Measurements from ENCODE around the gene CDKAL1. TPM values are rescaled to one million over a fixed set of nuclear protein-coding genes. Genes with fewer than 3 reads are reported as not detected.

The CDKAL1 gene
- total RNA-seq, 4 donors from 2014 or later = 10.1 to 22.0 (median 12.5) TPM

DNA sequence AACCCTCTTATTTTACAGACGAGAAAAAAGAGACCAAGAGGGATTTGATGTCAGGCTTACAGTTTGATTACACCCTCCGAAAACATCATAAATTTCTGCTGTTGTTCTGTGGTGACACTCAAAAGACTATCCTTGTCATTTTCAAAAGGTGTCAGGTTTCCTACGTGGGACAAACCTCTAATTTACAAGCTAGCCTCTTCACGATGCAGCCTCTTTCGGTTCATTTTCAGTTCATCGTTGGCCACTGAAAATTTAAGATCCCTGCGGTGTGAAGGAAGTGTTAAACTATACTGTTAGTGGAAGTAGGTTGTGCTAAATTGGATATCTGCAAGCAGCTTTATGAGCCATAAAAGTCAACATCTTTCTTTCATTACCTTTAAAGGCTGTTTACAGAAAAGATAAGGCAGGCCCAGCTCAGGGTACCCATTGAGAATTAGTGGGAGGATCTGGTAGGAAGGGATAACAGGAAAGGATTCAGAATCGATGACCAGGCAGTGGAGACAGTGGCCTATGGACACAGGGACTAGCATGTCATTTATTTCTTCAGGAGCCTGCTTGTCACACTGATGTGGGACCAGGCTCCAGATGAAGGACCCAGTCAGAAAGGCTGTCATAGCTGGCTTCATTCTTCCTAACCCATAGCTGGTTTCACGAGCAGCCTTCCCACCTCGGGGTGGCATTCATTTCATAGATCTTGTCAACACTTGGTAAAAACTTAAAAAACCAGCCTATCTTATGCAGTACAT lies 730.2 kb downstream of the CDKAL1 start:
- 78% methylated on average over 10 of the region's 10 CpGs for WGBS
- no peaks in the 10 kb centered on the region for H3K27me3 ChIP-seq
- H3K4me1 ChIP-seq = no peaks in the 10 kb centered on the region
- H3K4me3 ChIP-seq = no peak overlapping the region
- H3K27ac ChIP-seq = no peak overlapping the region
- no peaks in the 10 kb centered on the region for H3K36me3 ChIP-seq
- DNase-seq (ENCODE audit: low spot score in 2 of 2) = no peak
- H3K9me3 ChIP-seq = no peaks in the 10 kb centered on the region
- no peak for TF ChIP-seq POLR2A (IDR thresholded peaks at IDR 0.05)
- TF ChIP-seq POLR2AphosphoS5 (IDR thresholded peaks at IDR 0.05) = no peak
- TF ChIP-seq EP300 (IDR thresholded peaks at IDR 0.05) = no peak
- TF ChIP-seq, protein P1, sequence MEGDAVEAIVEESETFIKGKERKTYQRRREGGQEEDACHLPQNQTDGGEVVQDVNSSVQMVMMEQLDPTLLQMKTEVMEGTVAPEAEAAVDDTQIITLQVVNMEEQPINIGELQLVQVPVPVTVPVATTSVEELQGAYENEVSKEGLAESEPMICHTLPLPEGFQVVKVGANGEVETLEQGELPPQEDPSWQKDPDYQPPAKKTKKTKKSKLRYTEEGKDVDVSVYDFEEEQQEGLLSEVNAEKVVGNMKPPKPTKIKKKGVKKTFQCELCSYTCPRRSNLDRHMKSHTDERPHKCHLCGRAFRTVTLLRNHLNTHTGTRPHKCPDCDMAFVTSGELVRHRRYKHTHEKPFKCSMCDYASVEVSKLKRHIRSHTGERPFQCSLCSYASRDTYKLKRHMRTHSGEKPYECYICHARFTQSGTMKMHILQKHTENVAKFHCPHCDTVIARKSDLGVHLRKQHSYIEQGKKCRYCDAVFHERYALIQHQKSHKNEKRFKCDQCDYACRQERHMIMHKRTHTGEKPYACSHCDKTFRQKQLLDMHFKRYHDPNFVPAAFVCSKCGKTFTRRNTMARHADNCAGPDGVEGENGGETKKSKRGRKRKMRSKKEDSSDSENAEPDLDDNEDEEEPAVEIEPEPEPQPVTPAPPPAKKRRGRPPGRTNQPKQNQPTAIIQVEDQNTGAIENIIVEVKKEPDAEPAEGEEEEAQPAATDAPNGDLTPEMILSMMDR (IDR thresholded peaks at IDR 0.05) = no peak

DNA sequence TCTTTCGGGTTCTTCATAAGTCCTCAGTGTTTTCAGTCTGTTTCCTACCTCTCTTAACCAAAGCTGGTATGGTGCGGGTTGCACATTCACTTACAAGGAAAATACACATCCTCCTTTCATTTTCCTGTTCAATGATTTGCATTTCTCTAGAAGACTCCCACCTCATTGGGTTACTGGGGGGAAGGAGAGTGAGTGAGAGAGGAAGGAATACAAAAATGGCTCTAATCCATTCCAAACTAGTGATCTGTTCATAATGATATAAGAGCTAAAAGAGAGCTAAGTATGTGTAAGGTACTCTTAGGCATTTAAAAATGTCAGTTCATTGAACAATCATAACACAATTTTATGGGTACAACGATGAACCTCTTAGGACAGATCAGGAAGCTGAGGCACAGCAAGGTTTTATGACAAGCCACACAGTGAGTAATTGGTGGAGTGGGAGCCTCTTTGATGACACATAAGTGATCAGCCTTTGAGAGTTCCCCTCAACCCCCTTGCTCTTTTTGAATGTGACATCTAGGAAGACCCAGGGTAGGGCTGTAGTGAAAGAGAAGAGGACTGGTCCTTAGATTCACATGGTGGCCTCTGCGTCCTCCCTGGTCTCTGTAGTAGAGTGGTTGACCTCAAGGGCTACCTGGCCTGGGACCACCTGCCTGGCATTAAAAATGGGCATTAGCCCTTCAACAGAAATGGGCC lies 730.9 kb downstream of the CDKAL1 start:
- Histone ChIP-seq H3K9me3 (no peaks in the 10 kb centered on the region), H3K27ac (peak overlapping the region; percentile 23), H3K36me3 (no peaks in the 10 kb centered on the region), H3K4me3 (no peak overlapping the region), H3K27me3 (no peaks in the 10 kb centered on the region), H3K4me1 (no peaks in the 10 kb centered on the region)
- no peak for DNase-seq (ENCODE audit: low spot score in 2 of 2)
- WGBS = 93% methylated on average over 4 of the region's 4 CpGs
- TF ChIP-seq, protein P1 (IDR thresholded peaks at IDR 0.05) = no peak
- no peak for TF ChIP-seq POLR2A (IDR thresholded peaks at IDR 0.05)

DNA sequence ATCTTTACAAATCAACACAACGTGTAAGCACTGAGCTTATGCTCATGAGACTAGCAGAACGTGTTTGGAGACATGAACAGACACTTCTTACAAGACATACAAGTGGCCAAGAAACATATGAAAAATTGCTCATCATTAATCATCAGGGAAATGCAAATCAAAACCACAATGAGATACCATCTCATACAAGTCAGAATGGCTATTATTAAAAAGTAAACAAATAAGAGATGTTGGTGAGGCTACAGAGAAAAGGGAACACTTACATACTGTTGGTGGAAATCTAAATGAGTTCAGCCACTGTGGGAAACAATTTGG lies 731.4 kb downstream of the CDKAL1 start:
- H3K27me3 ChIP-seq = no peaks in the 10 kb centered on the region
- no peak overlapping the region for H3K27ac ChIP-seq
- 52% methylated on average over 2 of the region's 2 CpGs for WGBS
- no peaks in the 10 kb centered on the region for H3K9me3 ChIP-seq
- DNase-seq (ENCODE audit: low spot score in 2 of 2) = no peak
- no peaks in the 10 kb centered on the region for H3K36me3 ChIP-seq
- no peaks in the 10 kb centered on the region for H3K4me1 ChIP-seq
- no peak overlapping the region for H3K4me3 ChIP-seq
- TF ChIP-seq EP300 (IDR thresholded peaks at IDR 0.05) (no peak), POLR2A (IDR thresholded peaks at IDR 0.05) (no peak), POLR2AphosphoS5 (IDR thresholded peaks at IDR 0.05) (no peak)
- TF ChIP-seq, protein P1 (IDR thresholded peaks at IDR 0.05) = no peak

DNA sequence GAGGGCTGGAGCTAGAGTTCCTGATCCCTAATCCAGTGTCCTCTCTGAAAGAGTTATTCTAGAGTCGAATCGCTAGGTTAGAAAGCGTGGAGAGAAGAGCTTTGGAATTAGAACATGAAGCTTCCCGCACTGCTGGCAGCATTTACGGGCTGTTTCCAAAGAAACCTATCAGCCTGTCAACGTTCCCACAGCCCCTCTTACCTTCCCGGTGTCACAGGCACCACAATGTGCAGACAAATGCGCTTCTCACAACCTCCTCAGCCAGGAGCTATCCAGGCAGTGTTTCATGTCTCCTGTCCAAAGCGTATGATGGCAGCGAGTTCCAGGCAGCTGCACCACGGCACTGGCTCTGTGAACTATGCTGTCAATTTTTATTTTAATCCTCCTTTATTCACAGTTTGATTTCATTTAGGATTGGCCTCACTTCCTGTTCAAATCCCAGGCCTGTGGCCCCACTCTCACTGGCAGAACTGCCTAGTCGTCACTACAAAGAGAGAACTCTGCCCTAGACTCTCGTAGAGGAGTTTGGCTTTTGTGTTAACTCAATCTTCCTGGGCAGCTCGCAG lies 736.5 kb downstream of the CDKAL1 start:
- 71% methylated on average over 14 of the region's 14 CpGs for WGBS
- Histone ChIP-seq H3K9me3 (peaks cover 5% of the 10 kb centered on the region), H3K36me3 (no peaks in the 10 kb centered on the region), H3K4me3 (no peak overlapping the region), H3K27ac (no peak overlapping the region), H3K27me3 (no peaks in the 10 kb centered on the region), H3K4me1 (no peaks in the 10 kb centered on the region)
- DNase-seq (ENCODE audit: low spot score in 2 of 2) = no peak
- TF ChIP-seq, protein P1 (IDR thresholded peaks at IDR 0.05) = no peak

DNA sequence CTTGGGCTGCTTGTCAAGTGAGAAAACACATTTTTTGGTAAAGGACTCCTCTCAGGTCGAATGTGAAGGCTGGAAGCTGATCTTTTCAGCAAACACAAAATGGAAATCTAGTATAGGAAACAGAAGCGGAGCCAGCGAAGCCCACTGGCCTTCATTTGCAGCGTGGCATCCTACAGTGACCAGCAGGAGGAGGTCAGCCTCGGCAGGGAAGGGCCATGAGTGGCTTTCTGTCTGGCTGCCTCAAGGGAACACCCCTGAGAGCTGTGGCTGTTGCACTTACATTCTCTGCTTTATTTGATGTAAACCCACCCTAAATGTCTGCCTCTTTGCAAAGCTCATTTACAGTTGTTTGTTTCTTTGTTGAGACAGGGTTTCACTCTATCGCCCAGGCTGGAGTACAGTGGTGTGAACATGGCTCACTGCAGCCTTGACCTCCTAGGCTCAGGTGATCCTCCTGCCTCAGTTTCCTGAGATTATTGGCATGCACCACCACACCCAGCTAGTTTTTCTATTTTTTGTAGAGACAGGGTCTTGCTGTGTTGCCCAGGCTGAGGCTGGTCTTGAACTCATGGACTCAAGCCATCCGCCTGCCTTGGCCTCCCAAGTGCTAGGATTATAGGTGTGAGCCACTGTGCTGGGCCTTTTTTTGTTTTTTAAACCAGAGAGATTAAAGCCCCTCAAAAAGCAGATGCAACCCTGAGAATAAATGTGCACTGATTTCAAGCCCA lies 737.3 kb downstream of the CDKAL1 start:
- no peak overlapping the region for H3K27ac ChIP-seq
- no peaks in the 10 kb centered on the region for H3K27me3 ChIP-seq
- 78% methylated on average over 7 of the region's 7 CpGs for WGBS
- peaks cover 5% of the 10 kb centered on the region for H3K9me3 ChIP-seq
- H3K4me1 ChIP-seq = no peaks in the 10 kb centered on the region
- no peak overlapping the region for H3K4me3 ChIP-seq
- no peaks in the 10 kb centered on the region for H3K36me3 ChIP-seq
- TF ChIP-seq POLR2AphosphoS5 (IDR thresholded peaks at IDR 0.05) (no peak), POLR2A (IDR thresholded peaks at IDR 0.05) (no peak), EP300 (IDR thresholded peaks at IDR 0.05) (no peak)
- TF ChIP-seq, protein P1 (IDR thresholded peaks at IDR 0.05) = no peak
- DNase-seq (ENCODE audit: low spot score in 2 of 2) = no peak
